Immature natural killer cell (primary cell): ENCODE results near the gene LPCAT1. TPM values are rescaled to one million over a fixed set of nuclear protein-coding genes. Genes with fewer than 3 reads are reported as not detected.
A peak's percentile ranks its signal among the peaks of the same experiment; 100 is the strongest.
"Not testable (repeated sequence)": the region's sequence is repeated elsewhere in the genome, so short reads cannot be mapped to it uniquely, and the experiment has no call there.

Source experiments
- DNase-seq, 3 donors: peaks; one replicate each; pipeline ENCODE4 v3.0.0; 2022; ENCODE audit warnings: mixed read lengths in 1 of 3
- H3K27ac Mint-ChIP-seq, 6 donors: one replicate each; pipeline ENCODE4 v1.8.0; 2020; ENCODE audit warnings: mixed read lengths in 6 of 6, mild to moderate bottlenecking in 5 of 6, inconsistent platforms in 4 of 6, moderate library complexity in 3 of 6
- H3K27me3 Mint-ChIP-seq, 3 donors: one replicate each; pipeline ENCODE4 v1.8.0; 2020 to 2021; ENCODE audit warnings: low read depth in 3 of 3, mild to moderate bottlenecking in 3 of 3, mixed read lengths in 3 of 3, moderate library complexity in 3 of 3, inconsistent platforms in 1 of 3
- H3K36me3 Mint-ChIP-seq, 3 donors: one replicate each; pipeline ENCODE4 v1.8.0; 2020; ENCODE audit warnings: mixed read lengths in 3 of 3, inconsistent platforms in 2 of 3, mild to moderate bottlenecking in 2 of 3
- H3K4me1 Mint-ChIP-seq, 2 donors: one replicate each; pipeline ENCODE4 v1.8.0; 2020; ENCODE audit warnings: inconsistent platforms in 2 of 2, mild to moderate bottlenecking in 2 of 2, mixed read lengths in 2 of 2, moderate library complexity in 1 of 2
- H3K4me3 Mint-ChIP-seq, 5 donors: one replicate each; pipeline ENCODE4 v1.8.0; 2020; ENCODE audit warnings: mild to moderate bottlenecking in 5 of 5, mixed read lengths in 5 of 5, inconsistent platforms in 3 of 5, moderate library complexity in 3 of 5
- H3K9me3 Mint-ChIP-seq, 6 donors: one replicate each; pipeline ENCODE4 v1.8.0; 2020; ENCODE audit warnings: mild to moderate bottlenecking in 6 of 6, mixed read lengths in 6 of 6, inconsistent platforms in 4 of 6, moderate library complexity in 3 of 6
- polyA plus RNA-seq, 3 donors: library from polyadenylated mRNA; unstranded; fragments of 300-500 nt; fragmentation: Illumina TruSeq; gene quantifications; one replicate each; pipeline ENCODE4 v1.2.3, GENCODE V29; 2021

LPCAT1 gene
- polyA plus RNA-seq, 3 donors from 2014 or later = 107 to 255 (median 144) TPM

GRCh38 chr5:1475544-1475900 lies 48.2 kb downstream of the LPCAT1 start:
- H3K4me3 Mint-ChIP-seq, H3K27ac Mint-ChIP-seq: not testable (repeated sequence)

DNA sequence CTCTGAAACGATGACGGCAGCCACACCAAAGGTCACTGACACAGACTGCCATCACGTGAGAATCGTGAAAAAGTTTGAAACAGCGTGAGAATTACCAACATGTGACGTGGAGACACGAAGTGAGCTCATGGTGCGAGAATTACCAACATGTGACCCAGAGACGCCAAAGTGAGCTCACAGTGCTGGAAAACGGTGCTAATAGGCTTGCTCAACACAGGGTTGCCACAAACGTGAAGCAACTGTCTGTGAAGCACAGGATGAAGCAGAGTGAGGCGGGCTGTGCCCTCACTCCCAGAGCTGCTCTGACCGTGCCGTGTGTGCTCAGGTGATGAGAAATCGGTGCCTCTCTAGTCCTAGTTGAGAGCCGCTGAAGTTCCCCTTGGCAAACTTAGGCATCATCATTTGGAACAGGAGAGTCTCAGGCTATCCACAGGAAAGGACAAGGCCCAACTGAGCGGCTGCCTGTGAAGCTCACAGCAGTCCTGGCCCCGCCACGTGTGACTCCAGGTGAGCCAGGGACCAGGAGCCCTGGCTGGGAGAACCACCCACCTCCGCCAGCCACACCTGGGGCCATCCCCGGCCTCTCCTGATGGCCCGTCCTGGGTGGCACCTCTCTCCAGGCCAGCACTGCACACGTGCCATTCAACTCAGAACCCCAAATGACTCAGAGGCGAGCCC lies 48.8 kb downstream of the LPCAT1 start:
- peaks cover 0 to 2% (median 0%) of the 10 kb centered on the region in 6 donors for H3K9me3 Mint-ChIP-seq
- no peak overlapping the region for H3K4me3 Mint-ChIP-seq
- peaks cover 8 to 16% of the 10 kb centered on the region in 2 donors for H3K4me1 Mint-ChIP-seq
- peaks cover 7 to 38% (median 8%) of the 10 kb centered on the region in 3 donors for H3K36me3 Mint-ChIP-seq
- no peak overlapping the region for H3K27ac Mint-ChIP-seq
- peaks cover 18 to 33% (median 20%) of the 10 kb centered on the region in 3 donors for H3K27me3 Mint-ChIP-seq
- DNase-seq = no peak

More at GRCh38 chr5:1475544-1475900, 48.2 kb downstream of the LPCAT1 start:
- H3K9me3 Mint-ChIP-seq, DNase-seq: not testable (repeated sequence)
- peaks cover 7 to 41% (median 8%) of the 10 kb centered on the region in 3 donors for H3K36me3 Mint-ChIP-seq
- H3K4me1 Mint-ChIP-seq = peaks cover 12 to 21% of the 10 kb centered on the region in 2 donors
- peaks cover 16 to 33% (median 22%) of the 10 kb centered on the region in 3 donors for H3K27me3 Mint-ChIP-seq

DNA sequence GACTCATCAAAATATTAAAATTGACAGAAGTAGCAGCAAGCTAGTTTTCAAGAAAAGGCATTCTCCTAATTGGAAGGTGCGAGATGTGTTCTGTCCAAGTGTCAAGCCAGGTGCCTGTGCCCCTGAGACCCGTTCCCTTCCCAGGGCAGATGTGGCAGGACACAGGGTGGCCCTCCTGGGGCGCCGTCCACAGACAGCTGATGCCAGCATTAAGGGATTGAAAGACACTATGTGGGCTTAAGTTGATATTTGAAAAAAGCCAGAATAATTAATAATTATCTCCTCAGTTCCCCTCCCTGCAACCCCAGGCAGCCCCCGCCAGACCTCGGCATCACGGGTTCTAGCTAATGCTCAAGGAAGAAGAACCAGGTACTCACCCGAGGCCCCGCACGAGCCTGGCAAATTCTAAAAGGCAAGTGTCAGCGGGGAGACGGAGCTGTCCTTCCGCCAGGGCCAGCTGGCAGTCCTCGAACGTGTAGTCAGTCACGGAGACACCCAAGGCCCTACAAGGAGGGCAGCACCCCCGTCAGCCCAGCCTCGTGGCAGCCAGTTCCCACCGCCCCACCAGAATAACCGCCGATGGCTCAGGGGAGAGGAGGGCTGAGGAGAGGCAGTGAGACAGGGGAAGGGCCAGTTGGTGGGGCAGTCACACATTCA lies 49.4 kb downstream of the LPCAT1 start:
- Mint-ChIP-seq H3K4me3 (no peak overlapping the region), H3K36me3 (peaks cover 7 to 38% (median 8%) of the 10 kb centered on the region in 3 donors), H3K4me1 (peaks cover 6 to 13% of the 10 kb centered on the region in 2 donors), H3K27me3 (peaks cover 18 to 37% (median 24%) of the 10 kb centered on the region in 3 donors), H3K27ac (no peak overlapping the region), H3K9me3 (no peaks in the 10 kb centered on the region)
- DNase-seq = no peak

DNA sequence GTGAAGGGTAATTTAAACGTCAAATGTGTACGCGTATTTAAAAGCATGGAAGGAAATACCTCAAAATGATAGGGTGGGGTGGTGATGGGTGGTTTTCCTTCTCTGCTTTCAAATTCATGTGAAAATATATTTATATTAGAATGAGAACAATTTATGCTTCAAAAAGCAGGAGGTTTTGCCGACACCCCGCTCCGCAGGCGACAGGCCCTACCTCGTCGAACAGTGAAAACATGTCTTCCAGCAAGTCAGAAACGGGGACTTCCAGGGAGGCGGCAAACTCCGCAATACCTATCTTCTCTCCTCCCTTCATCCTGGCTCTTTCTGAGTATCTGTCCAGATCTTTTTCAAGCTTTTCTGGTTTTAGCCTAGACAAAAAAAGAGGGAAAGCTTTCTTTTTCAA lies 50.0 kb downstream of the LPCAT1 start:
- no peak overlapping the region for H3K4me3 Mint-ChIP-seq
- peaks cover 19 to 39% (median 27%) of the 10 kb centered on the region in 3 donors for H3K27me3 Mint-ChIP-seq
- peaks cover 5 to 8% of the 10 kb centered on the region in 2 donors for H3K4me1 Mint-ChIP-seq
- H3K9me3 Mint-ChIP-seq = no peaks in the 10 kb centered on the region
- peaks cover 7 to 36% (median 8%) of the 10 kb centered on the region in 3 donors for H3K36me3 Mint-ChIP-seq
- H3K27ac Mint-ChIP-seq = peak overlapping the region in 1 of 6 donors; percentile 48
- no peak for DNase-seq

DNA sequence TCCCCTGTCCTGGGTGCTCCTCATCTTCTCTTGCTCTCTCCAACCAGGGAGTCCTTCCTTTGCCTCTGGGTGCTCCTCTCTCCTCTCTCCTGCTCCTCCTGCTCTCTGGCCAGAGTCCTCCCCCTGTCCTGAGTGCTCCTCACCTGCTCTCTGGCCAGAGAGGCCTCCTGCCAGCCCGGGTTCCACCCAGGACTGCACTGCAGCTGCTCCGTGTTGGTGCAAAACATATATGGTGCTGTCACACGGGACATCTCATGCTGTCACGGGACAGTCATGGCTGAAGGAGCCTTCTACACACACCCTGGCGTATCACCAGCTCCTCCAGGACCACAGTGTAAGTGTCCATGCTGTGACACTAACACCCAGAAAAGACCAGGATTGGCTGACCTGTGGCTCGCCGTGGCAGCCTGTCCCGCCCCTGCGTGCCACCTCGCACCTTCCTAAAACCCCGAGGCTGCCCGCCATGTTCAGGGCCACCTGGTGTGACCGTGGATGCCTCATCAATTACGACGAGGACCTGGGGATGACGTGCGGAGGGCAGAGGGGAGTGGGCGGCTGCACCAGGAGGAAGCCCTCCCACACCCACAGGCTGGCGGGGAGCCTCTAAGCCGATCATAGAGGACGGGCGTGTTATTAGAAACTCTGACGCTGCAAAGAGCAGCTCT lies 50.7 kb downstream of the LPCAT1 start:
- H3K9me3 Mint-ChIP-seq = no peaks in the 10 kb centered on the region

GRCh38 chr5:1471997-1472963 lies 51.5 kb downstream of the LPCAT1 start:
- H3K27ac Mint-ChIP-seq = peak overlapping the region in 3 of 6 donors; percentile 74 to 77 (median 74)
- peaks cover 7 to 31% (median 8%) of the 10 kb centered on the region in 3 donors for H3K36me3 Mint-ChIP-seq
- peaks cover 28 to 45% (median 40%) of the 10 kb centered on the region in 3 donors for H3K27me3 Mint-ChIP-seq
- DNase-seq = no peak
- H3K9me3 Mint-ChIP-seq = no peaks in the 10 kb centered on the region
- no peak overlapping the region for H3K4me3 Mint-ChIP-seq
- peaks cover 8% of the 10 kb centered on the region in 2 donors for H3K4me1 Mint-ChIP-seq

More for the DNA sequence above, 50.7 kb downstream of the LPCAT1 start:
- H3K4me3 Mint-ChIP-seq = no peak overlapping the region
- H3K27ac Mint-ChIP-seq = peak overlapping the region in 1 of 6 donors; percentile 57
- peaks cover 7 to 35% (median 10%) of the 10 kb centered on the region in 3 donors for H3K36me3 Mint-ChIP-seq
- H3K27me3 Mint-ChIP-seq = peaks cover 25 to 41% (median 32%) of the 10 kb centered on the region in 3 donors
- H3K4me1 Mint-ChIP-seq = peaks cover 7 to 8% of the 10 kb centered on the region in 2 donors
- DNase-seq = no peak

GRCh38 chr5:1471240-1471853 lies 52.4 kb downstream of the LPCAT1 start:
- DNase-seq = no peak
- Mint-ChIP-seq H3K36me3 (peaks cover 7 to 24% (median 8%) of the 10 kb centered on the region in 3 donors), H3K4me1 (peaks cover 8% of the 10 kb centered on the region in 2 donors), H3K27ac (peak overlapping the region in 4 of 6 donors; percentile 55 to 77 (median 68)), H3K27me3 (peaks cover 32 to 48% (median 43%) of the 10 kb centered on the region in 3 donors), H3K9me3 (no peaks in the 10 kb centered on the region), H3K4me3 (no peak overlapping the region)

DNA sequence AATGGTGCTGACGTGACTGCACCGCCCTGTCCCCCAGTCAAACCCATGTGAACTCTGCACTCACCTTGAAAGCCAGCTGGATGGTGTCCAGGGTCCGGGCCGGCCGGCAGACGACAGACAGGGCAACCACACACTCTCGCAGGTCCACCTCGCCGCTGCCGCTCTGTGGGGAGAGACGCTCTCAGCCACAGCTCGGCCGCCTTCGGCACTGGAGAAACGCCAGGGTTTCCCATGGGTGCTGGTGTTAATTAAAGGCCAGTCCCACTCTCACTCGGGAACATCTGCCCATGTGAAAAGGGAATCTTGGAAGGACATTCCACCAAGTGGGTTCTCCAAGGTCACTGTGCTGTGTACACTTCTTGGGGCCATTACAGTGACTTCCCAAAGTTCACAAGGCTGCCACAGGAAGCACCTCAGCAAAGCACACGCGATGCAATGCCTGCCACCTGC lies 53.0 kb downstream of the LPCAT1 start:
- Mint-ChIP-seq H3K9me3 (no peaks in the 10 kb centered on the region), H3K27me3 (peaks cover 34 to 50% (median 48%) of the 10 kb centered on the region in 3 donors), H3K36me3 (peaks cover 7 to 26% (median 8%) of the 10 kb centered on the region in 3 donors), H3K4me1 (peaks cover 8% of the 10 kb centered on the region in 2 donors), H3K27ac (peak overlapping the region in 5 of 6 donors; percentile 12 to 74 (median 62)), H3K4me3 (no peak overlapping the region)
- no peak for DNase-seq

GRCh38 chr5:1468629-1469527 lies 54.9 kb downstream of the LPCAT1 start:
- H3K27ac Mint-ChIP-seq = peak overlapping the region in 4 of 6 donors; percentile 71 to 80 (median 76)
- no peak for DNase-seq
- no peak overlapping the region for H3K4me3 Mint-ChIP-seq
- peaks cover 8 to 9% of the 10 kb centered on the region in 2 donors for H3K4me1 Mint-ChIP-seq
- H3K27me3 Mint-ChIP-seq = peaks cover 44 to 55% (median 53%) of the 10 kb centered on the region in 3 donors
- no peaks in the 10 kb centered on the region for H3K9me3 Mint-ChIP-seq
- H3K36me3 Mint-ChIP-seq = peaks cover 15 to 42% (median 21%) of the 10 kb centered on the region in 3 donors

GRCh38 chr5:1468247-1468612 lies 55.5 kb downstream of the LPCAT1 start:
- H3K9me3 Mint-ChIP-seq = no peaks in the 10 kb centered on the region
- peak overlapping the region in 5 of 6 donors; percentile 34 to 80 (median 76) for H3K27ac Mint-ChIP-seq
- peaks cover 8 to 9% of the 10 kb centered on the region in 2 donors for H3K4me1 Mint-ChIP-seq
- H3K4me3 Mint-ChIP-seq = peak overlapping the region in 1 of 5 donors; percentile 35
- peaks cover 44 to 53% (median 51%) of the 10 kb centered on the region in 3 donors for H3K27me3 Mint-ChIP-seq
- peaks cover 10 to 45% (median 19%) of the 10 kb centered on the region in 3 donors for H3K36me3 Mint-ChIP-seq
- no peak for DNase-seq

DNA sequence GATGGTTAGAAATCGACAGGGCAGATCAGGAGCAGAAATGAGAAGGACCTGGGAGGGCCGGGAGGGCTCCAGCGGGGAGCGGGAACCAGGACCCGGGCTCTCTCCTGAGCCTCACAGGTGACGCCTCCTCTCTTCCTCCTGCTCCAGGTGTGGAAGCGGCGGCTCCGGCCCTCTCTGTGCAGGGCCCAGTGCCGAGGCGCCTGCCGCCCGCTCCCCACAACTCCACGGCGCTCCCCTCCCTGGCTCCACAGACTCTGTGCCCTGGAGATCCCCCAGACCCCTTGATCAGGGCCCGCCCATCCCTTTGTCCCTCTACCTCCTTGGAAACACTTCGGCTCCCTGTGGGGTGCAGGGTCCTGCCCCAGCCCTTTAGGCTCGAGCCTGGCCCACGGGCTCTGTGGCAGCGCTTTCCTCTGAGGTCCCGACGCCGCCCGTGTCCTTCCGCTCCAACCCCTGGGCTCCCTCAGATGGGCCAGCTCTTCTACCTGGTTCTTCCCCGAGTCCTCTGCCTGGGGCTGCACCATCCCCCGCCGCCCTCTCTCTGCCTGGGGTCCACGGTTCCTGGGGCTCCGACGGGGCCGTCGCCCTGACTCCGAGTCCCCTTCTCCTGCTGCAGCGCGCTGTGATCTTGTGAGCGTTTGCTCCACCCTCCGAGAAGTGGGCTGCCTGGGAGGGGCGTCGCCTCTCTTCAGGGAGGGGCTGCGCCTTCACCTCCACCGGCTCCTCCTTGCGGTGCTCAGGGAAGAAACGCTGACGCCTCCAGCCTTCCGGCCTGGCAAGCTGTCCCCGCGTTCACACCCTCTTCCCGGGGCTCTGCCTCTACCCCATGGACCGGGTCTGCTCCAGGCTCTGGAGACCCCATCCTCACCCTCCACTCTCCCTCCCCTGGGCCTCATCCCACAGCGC lies 56.2 kb downstream of the LPCAT1 start:
- H3K4me3 Mint-ChIP-seq = peak overlapping the region in 1 of 5 donors; percentile 35
- peak overlapping the region in 4 of 6 donors; percentile 71 to 80 (median 78) for H3K27ac Mint-ChIP-seq
- peaks cover 46 to 49% (median 47%) of the 10 kb centered on the region in 3 donors for H3K27me3 Mint-ChIP-seq
- no peaks in the 10 kb centered on the region for H3K9me3 Mint-ChIP-seq
- peaks cover 8 to 9% of the 10 kb centered on the region in 2 donors for H3K4me1 Mint-ChIP-seq
- peaks cover 12 to 49% (median 21%) of the 10 kb centered on the region in 3 donors for H3K36me3 Mint-ChIP-seq
- no peak for DNase-seq
